NOMO-1 (cell line): ENCODE measurements around the gene GRK4.
A peak's percentile ranks its signal among the peaks of the same experiment; 100 is the strongest.

Experiments
- DNase-seq, 2 experiments: peaks; one replicate each; lab custom pipeline; 2025; ENCODE audit not compliant: unreplicated experiment in 2 of 2; lab: John Stamatoyannopoulos, UW

GRK4 gene

GRCh38 chr4:2996415-2996814 lies 33.0 kb downstream of the GRK4 start:
- no peak for DNase-seq

GRCh38 chr4:3007724-3008123 lies 44.4 kb downstream of the GRK4 start:
- no peak for DNase-seq

- DNase-seq, result peak in 1 of 2 experiments; percentile 1
These were observed 46.1 kb downstream of the GRK4 start for GRCh38 chr4:3009422-3009821.

GRCh38 chr4:3010577-3010976 lies 47.2 kb downstream of the GRK4 start:
- DNase-seq, result no peak

- no peak for DNase-seq
These were observed 47.6 kb downstream of the GRK4 start for GRCh38 chr4:3010998-3011397.

GRCh38 chr4:3011456-3012220 lies 48.3 kb downstream of the GRK4 start:
- DNase-seq, result no peak

- DNase-seq, result no peak
These were observed 50.0 kb downstream of the GRK4 start for GRCh38 chr4:3013323-3013722.

- DNase-seq, result no peak
These were observed 50.5 kb downstream of the GRK4 start for GRCh38 chr4:3013839-3014350.

- DNase-seq, result no peak
These were observed 53.6 kb downstream of the GRK4 start for GRCh38 chr4:3016961-3017360.

GRCh38 chr4:3017504-3017903 lies 54.1 kb downstream of the GRK4 start:
- no peak for DNase-seq

GRCh38 chr4:3019145-3019846 lies 55.9 kb downstream of the GRK4 start:
- DNase-seq, result no peak

GRCh38 chr4:3021127-3021526 lies 57.8 kb downstream of the GRK4 start:
- DNase-seq, result no peak

- DNase-seq, result no peak
These were observed 58.3 kb downstream of the GRK4 start for GRCh38 chr4:3021627-3022026.

- DNase-seq, result no peak
These were observed 58.7 kb downstream of the GRK4 start for GRCh38 chr4:3022112-3022511.

GRCh38 chr4:3022651-3023050 lies 59.3 kb downstream of the GRK4 start:
- no peak for DNase-seq

- DNase-seq, result no peak
These were observed 62.5 kb downstream of the GRK4 start for GRCh38 chr4:3025881-3026280.

GRCh38 chr4:3026540-3026939 lies 63.2 kb downstream of the GRK4 start:
- no peak for DNase-seq

GRCh38 chr4:3029464-3029863 lies 66.1 kb downstream of the GRK4 start:
- no peak for DNase-seq

- DNase-seq, result no peak
These were observed 67.4 kb downstream of the GRK4 start for GRCh38 chr4:3030566-3031356.

GRCh38 chr4:3031357-3032082 lies 68.1 kb downstream of the GRK4 start:
- DNase-seq, result no peak

GRCh38 chr4:3034231-3034630 lies 70.9 kb downstream of the GRK4 start:
- no peak for DNase-seq
